GM18499 (cell line): Measurements from ENCODE around the gene SMURF1.
"Not testable (repeated sequence)": the region's sequence is repeated elsewhere in the genome, so short reads cannot be mapped to it uniquely, and the experiment has no call there.

ENCODE experiments used
- ATAC-seq: cut with Tn5 transposase; IDR thresholded peaks from one replicate; pipeline ENCODE4 v1.9.1; 2021; ENCODE audit warnings: moderate number of reproducible peaks; ENCODE audit not compliant: insufficient read depth, unreplicated experiment

SMURF1 gene

GRCh38 chr7:99124236-99124635 lies 19.7 kb downstream of the SMURF1 start:
- ATAC-seq, result no peak

GRCh38 chr7:99123571-99124033 lies 20.3 kb downstream of the SMURF1 start:
- no peak for ATAC-seq

GRCh38 chr7:99122762-99123161 lies 21.1 kb downstream of the SMURF1 start:
- no peak for ATAC-seq

- no peak for ATAC-seq
Measured at GRCh38 chr7:99121496-99122021, 22.3 kb downstream of the SMURF1 start.

GRCh38 chr7:99120916-99121315 lies 23.0 kb downstream of the SMURF1 start:
- no peak for ATAC-seq

- ATAC-seq, result no peak
Measured at GRCh38 chr7:99120501-99120900, 23.4 kb downstream of the SMURF1 start.

- ATAC-seq, result no peak
Measured at GRCh38 chr7:99118077-99118476, 25.8 kb downstream of the SMURF1 start.

- ATAC-seq, result no peak
Measured at GRCh38 chr7:99116144-99116543, 27.8 kb downstream of the SMURF1 start.

GRCh38 chr7:99115379-99115778 lies 28.5 kb downstream of the SMURF1 start:
- no peak for ATAC-seq

GRCh38 chr7:99112979-99113378 lies 30.9 kb downstream of the SMURF1 start:
- no peak for ATAC-seq

GRCh38 chr7:99112097-99112496 lies 31.8 kb downstream of the SMURF1 start:
- peak; percentile 61 for ATAC-seq

GRCh38 chr7:99111591-99111990 lies 32.3 kb downstream of the SMURF1 start:
- peak; percentile 18 for ATAC-seq

GRCh38 chr7:99109108-99110051 lies 34.5 kb downstream of the SMURF1 start:
- ATAC-seq, result no peak

- ATAC-seq, result no peak
Measured at GRCh38 chr7:99108613-99109012, 35.3 kb downstream of the SMURF1 start.

GRCh38 chr7:99106821-99107241 lies 37.1 kb downstream of the SMURF1 start:
- no peak for ATAC-seq

- ATAC-seq, result no peak
Measured at GRCh38 chr7:99106411-99106810, 37.5 kb downstream of the SMURF1 start.

- ATAC-seq, result no peak
Measured at GRCh38 chr7:99105756-99106155, 38.2 kb downstream of the SMURF1 start.

GRCh38 chr7:99104631-99105030 lies 39.3 kb downstream of the SMURF1 start:
- ATAC-seq, result no peak

GRCh38 chr7:99103836-99104235 lies 40.1 kb downstream of the SMURF1 start:
- ATAC-seq, result not testable (repeated sequence)

- no peak for ATAC-seq
Measured at GRCh38 chr7:99102809-99103690, 40.9 kb downstream of the SMURF1 start.

- ATAC-seq, result no peak
Measured at GRCh38 chr7:99102361-99102760, 41.5 kb downstream of the SMURF1 start.
